HepG2 (cell line): ENCODE data around the gene GPR32.

Experiments
- ETV6 ChIP-seq: sonication (generic); formaldehyde crosslinking; conservative IDR thresholded peaks from 2 replicates; pipeline ENCODE4 v1.4.0; 2020; ENCODE audit warnings: missing genetic modification reagents
- EZH2 ChIP-seq: conservative IDR thresholded peaks from 2 replicates; pipeline ENCODE4 v1.6.1; 2012; ENCODE audit warnings: mild to moderate bottlenecking, low read depth, low read length, moderate library complexity
- JUND ChIP-seq: sonication (generic); formaldehyde crosslinking; IDR thresholded peaks from 2 replicates; pipeline ENCODE4 v1.8.0; 2022; ENCODE audit warnings: mild to moderate bottlenecking, missing genetic modification reagents
- PHF8 ChIP-seq: sonication (generic); formaldehyde crosslinking; IDR thresholded peaks from 2 replicates; pipeline ENCODE4 v1.5.0; 2020; ENCODE audit warnings: missing genetic modification reagents
- POLR2G ChIP-seq: fragments of 200-400 bp; formaldehyde crosslinking; IDR thresholded peaks from 2 replicates; pipeline ENCODE4 v1.6.1; 2018; ENCODE audit warnings: mild to moderate bottlenecking, low read depth, low read length, moderate library complexity
- ZFP36L1 ChIP-seq: sonication (generic); formaldehyde crosslinking; IDR thresholded peaks from 2 replicates; pipeline ENCODE4 v1.8.0; 2022; ENCODE audit warnings: mild to moderate bottlenecking, missing genetic modification reagents, moderate library complexity
- ZNF275 ChIP-seq: sonication (generic); formaldehyde crosslinking; IDR thresholded peaks from 2 replicates; pipeline ENCODE4 v1.8.0; 2022; ENCODE audit warnings: missing genetic modification reagents, mild to moderate bottlenecking, inconsistent platforms, borderline replicate concordance
- ZNF781 ChIP-seq: sonication (generic); formaldehyde crosslinking; IDR thresholded peaks from 2 replicates; pipeline ENCODE4 v1.5.1; 2020; ENCODE audit warnings: borderline replicate concordance, mild to moderate bottlenecking, missing genetic modification reagents; ENCODE audit errors: not compliant biosample characterization

DNA sequence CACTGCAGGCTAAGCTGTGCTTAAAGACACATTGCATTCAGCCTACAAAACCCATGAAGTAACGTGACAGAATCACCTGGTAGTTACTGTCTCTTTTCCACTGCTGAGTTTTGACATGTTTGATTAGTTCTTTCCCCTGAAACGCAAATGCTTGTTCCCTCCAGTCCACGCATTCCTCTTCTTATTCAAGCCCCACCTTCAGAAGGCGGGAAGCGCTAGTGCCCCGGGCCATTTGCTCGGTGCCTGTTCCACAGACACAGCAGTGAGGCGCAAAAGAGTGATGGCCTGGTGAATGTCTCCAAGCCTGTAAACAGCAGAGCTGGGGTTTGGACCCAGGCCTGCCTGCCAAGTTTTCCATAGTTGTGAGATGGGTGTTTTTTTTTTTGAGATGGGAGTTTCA is 30.8 kb downstream of the GPR32 start:
- TF ChIP-seq ETV6 (CRISPR knock-in tag) (no peak), ZNF275 (CRISPR knock-in tag) (no peak), EZH2 (no peak), ZFP36L1 (CRISPR knock-in tag) (no peak), PHF8 (CRISPR knock-in tag) (no peak), POLR2G (no peak), ZNF781 (no peak), JUND (CRISPR knock-in tag) (no peak)
